Measurements from ENCODE around the gene PRR35. TPM values are rescaled to one million over a fixed set of nuclear protein-coding genes. Genes with fewer than 3 reads are reported as not detected.

PRR35 gene
- total RNA-seq, 1 donor from 2014 or later = not detected

GRCh38 chr16:580141-580945 is 20.1 kb downstream of the PRR35 start:
- H3K27me3 ChIP-seq = no peaks in the 10 kb centered on the region
- intact Hi-C loops (cut with DNase I) = no loop called here
- H3K36me3 ChIP-seq = peaks cover 0 to 6% of the 10 kb centered on the region in 2 donors
- no peak overlapping the region for H3K4me3 ChIP-seq
- DNase-seq (ENCODE audit: extremely low spot score in 2 of 2) = no peak
- H3K9me3 ChIP-seq = no peaks in the 10 kb centered on the region
- peaks cover 9% of the 10 kb centered on the region for H3K4me1 ChIP-seq
- no peak overlapping the region for H3K27ac ChIP-seq
- TF ChIP-seq POLR2A (IDR thresholded peaks at IDR 0.05) (no peak), CTCF (IDR thresholded peaks at IDR 0.05) (no peak), POLR2AphosphoS5 (IDR thresholded peaks at IDR 0.05; ENCODE audit: insufficient read depth in 1 of 2, low read depth in 1 of 2) (no peak)

- no peak for TF ChIP-seq CTCF (IDR thresholded peaks at IDR 0.05)
- TF ChIP-seq POLR2A (IDR thresholded peaks at IDR 0.05) = no peak
- no peak for TF ChIP-seq POLR2AphosphoS5 (IDR thresholded peaks at IDR 0.05; ENCODE audit: insufficient read depth in 1 of 2, low read depth in 1 of 2)
- Histone ChIP-seq H3K4me3 (no peak overlapping the region), H3K27me3 (no peaks in the 10 kb centered on the region), H3K4me1 (peaks cover 9% of the 10 kb centered on the region), H3K36me3 (no peaks in the 10 kb centered on the region), H3K27ac (no peak overlapping the region), H3K9me3 (no peaks in the 10 kb centered on the region)
- intact Hi-C loops (cut with DNase I) = no loop called here
- no peak for DNase-seq (ENCODE audit: extremely low spot score in 2 of 2)
These were observed 20.8 kb downstream of the PRR35 start for GRCh38 chr16:580946-581498.

GRCh38 chr16:582218-582613 is 22.0 kb downstream of the PRR35 start:
- no peaks in the 10 kb centered on the region for H3K27me3 ChIP-seq
- intact Hi-C loops (cut with DNase I) = no loop called here
- no peak overlapping the region for H3K27ac ChIP-seq

GRCh38 chr16:582614-583331 is 22.6 kb downstream of the PRR35 start:
- H3K36me3 ChIP-seq = no peaks in the 10 kb centered on the region
- no peak overlapping the region for H3K4me3 ChIP-seq
- peaks cover 17% of the 10 kb centered on the region for H3K4me1 ChIP-seq
- no peaks in the 10 kb centered on the region for H3K9me3 ChIP-seq
- no peak for DNase-seq (ENCODE audit: extremely low spot score in 2 of 2)
- intact Hi-C loops (cut with DNase I) = no loop called here
- H3K27me3 ChIP-seq = no peaks in the 10 kb centered on the region
- no peak overlapping the region for H3K27ac ChIP-seq
- TF ChIP-seq POLR2AphosphoS5 (IDR thresholded peaks at IDR 0.05; ENCODE audit: insufficient read depth in 1 of 2, low read depth in 1 of 2) = no peak

More at GRCh38 chr16:582218-582613, 22.0 kb downstream of the PRR35 start:
- no peaks in the 10 kb centered on the region for H3K9me3 ChIP-seq
- no peak overlapping the region for H3K4me3 ChIP-seq
- H3K36me3 ChIP-seq = no peaks in the 10 kb centered on the region
- peaks cover 11% of the 10 kb centered on the region for H3K4me1 ChIP-seq
- TF ChIP-seq POLR2A (IDR thresholded peaks at IDR 0.05) (no peak), POLR2AphosphoS5 (IDR thresholded peaks at IDR 0.05; ENCODE audit: insufficient read depth in 1 of 2, low read depth in 1 of 2) (no peak), CTCF (IDR thresholded peaks at IDR 0.05) (no peak)
- DNase-seq (ENCODE audit: extremely low spot score in 2 of 2) = no peak

GRCh38 chr16:583470-583814 is 23.2 kb downstream of the PRR35 start:
- no peaks in the 10 kb centered on the region for H3K27me3 ChIP-seq
- H3K36me3 ChIP-seq = no peaks in the 10 kb centered on the region
- intact Hi-C loops (cut with DNase I) = no loop called here
- no peaks in the 10 kb centered on the region for H3K9me3 ChIP-seq
- H3K4me1 ChIP-seq = peaks cover 24% of the 10 kb centered on the region
- TF ChIP-seq POLR2A (IDR thresholded peaks at IDR 0.05) = no peak
- TF ChIP-seq POLR2AphosphoS5 (IDR thresholded peaks at IDR 0.05; ENCODE audit: insufficient read depth in 1 of 2, low read depth in 1 of 2) = no peak
- no peak for TF ChIP-seq CTCF (IDR thresholded peaks at IDR 0.05)
- H3K27ac ChIP-seq = no peak overlapping the region
- H3K4me3 ChIP-seq = no peak overlapping the region
- DNase-seq (ENCODE audit: extremely low spot score in 2 of 2) = no peak
